Neuron (in vitro differentiated cells): Measurements from ENCODE around the gene SUPV3L1.

Experiments used
- H2AFZ ChIP-seq: one replicate; pipeline ENCODE4 v1.6.1; 2013; ENCODE audit warnings: low read depth, mild to moderate bottlenecking, inconsistent platforms, low read length, moderate library complexity
- H3K27me3 ChIP-seq: one replicate; pipeline ENCODE4 v1.6.1; 2013; ENCODE audit warnings: low read length; ENCODE audit not compliant: insufficient read depth
- H3K36me3 ChIP-seq: one replicate; pipeline ENCODE4 v1.6.1; 2013; ENCODE audit warnings: low read length; ENCODE audit not compliant: insufficient read depth
- H3K4me1 ChIP-seq: one replicate; pipeline ENCODE4 v1.6.1; 2013; ENCODE audit warnings: low read length; ENCODE audit not compliant: insufficient read depth
- H3K4me3 ChIP-seq: 2 replicates; pipeline ENCODE4 v1.5.1; 2013; ENCODE audit warnings: mild to moderate bottlenecking, low read length, moderate library complexity
- H3K9me3 ChIP-seq: one replicate; pipeline ENCODE4 v1.6.1; 2013; ENCODE audit warnings: low read length

Gene SUPV3L1

GRCh38 chr10:69211524-69211923 is 31.5 kb downstream of the SUPV3L1 start:
- no peak overlapping the region for H2AFZ ChIP-seq
- H3K4me1 ChIP-seq: peaks cover 10% of the 10 kb centered on the region
- no peak overlapping the region for H3K4me3 ChIP-seq
- peaks cover 25% of the 10 kb centered on the region for H3K36me3 ChIP-seq
- no peaks in the 10 kb centered on the region for H3K9me3 ChIP-seq
- no peaks in the 10 kb centered on the region for H3K27me3 ChIP-seq

- Histone ChIP-seq H3K4me3 (no peak overlapping the region), H3K9me3 (no peaks in the 10 kb centered on the region), H3K36me3 (peaks cover 7% of the 10 kb centered on the region), H3K4me1 (peaks cover 10% of the 10 kb centered on the region), H3K27me3 (no peaks in the 10 kb centered on the region), H2AFZ (no peak overlapping the region)
Observed at GRCh38 chr10:69213591-69214311, 33.7 kb downstream of the SUPV3L1 start.

- no peak overlapping the region for H3K4me3 ChIP-seq
- no peaks in the 10 kb centered on the region for H3K36me3 ChIP-seq
- peaks cover 10% of the 10 kb centered on the region for H3K4me1 ChIP-seq
- H3K27me3 ChIP-seq: no peaks in the 10 kb centered on the region
- H3K9me3 ChIP-seq: no peaks in the 10 kb centered on the region
- H2AFZ ChIP-seq: no peak overlapping the region
Observed at GRCh38 chr10:69214666-69215131, 34.7 kb downstream of the SUPV3L1 start.

- no peak overlapping the region for H2AFZ ChIP-seq
- H3K27me3 ChIP-seq: no peaks in the 10 kb centered on the region
- no peak overlapping the region for H3K4me3 ChIP-seq
- peaks cover 7% of the 10 kb centered on the region for H3K4me1 ChIP-seq
- no peaks in the 10 kb centered on the region for H3K36me3 ChIP-seq
- H3K9me3 ChIP-seq: no peaks in the 10 kb centered on the region
Observed at GRCh38 chr10:69215405-69216171, 35.6 kb downstream of the SUPV3L1 start.

- no peaks in the 10 kb centered on the region for H3K36me3 ChIP-seq
- no peak overlapping the region for H2AFZ ChIP-seq
- no peaks in the 10 kb centered on the region for H3K4me1 ChIP-seq
- H3K9me3 ChIP-seq: no peaks in the 10 kb centered on the region
- H3K27me3 ChIP-seq: no peaks in the 10 kb centered on the region
- no peak overlapping the region for H3K4me3 ChIP-seq
Observed at GRCh38 chr10:69216577-69217118, 36.6 kb downstream of the SUPV3L1 start.

GRCh38 chr10:69217119-69217754 is 37.2 kb downstream of the SUPV3L1 start:
- H3K27me3 ChIP-seq: no peaks in the 10 kb centered on the region
- no peak overlapping the region for H2AFZ ChIP-seq
- H3K36me3 ChIP-seq: no peaks in the 10 kb centered on the region
- no peaks in the 10 kb centered on the region for H3K9me3 ChIP-seq
- no peaks in the 10 kb centered on the region for H3K4me1 ChIP-seq
- H3K4me3 ChIP-seq: no peak overlapping the region

GRCh38 chr10:69218831-69219230 is 38.8 kb downstream of the SUPV3L1 start:
- no peaks in the 10 kb centered on the region for H3K36me3 ChIP-seq
- H2AFZ ChIP-seq: no peak overlapping the region
- no peak overlapping the region for H3K4me3 ChIP-seq
- no peaks in the 10 kb centered on the region for H3K4me1 ChIP-seq
- H3K9me3 ChIP-seq: no peaks in the 10 kb centered on the region
- H3K27me3 ChIP-seq: no peaks in the 10 kb centered on the region

- H3K4me3 ChIP-seq: no peak within 1 kb of the TSS
- H3K36me3 ChIP-seq: no peaks in the 10 kb centered on the region
- no peaks in the 10 kb centered on the region for H3K4me1 ChIP-seq
- no peaks in the 10 kb centered on the region for H3K9me3 ChIP-seq
- H2AFZ ChIP-seq: no peak within 1 kb of the TSS
- H3K27me3 ChIP-seq: no peaks in the 10 kb centered on the region
Observed at GRCh38 chr10:69220041-69220451, 40.0 kb downstream of the SUPV3L1 start, which contains the start of gene HKDC1. Gene HKDC1 (plus strand): TSS chr10:69220332. CDS start chr10:69220436, 104 bp downstream.

- H3K4me3 ChIP-seq: no peak overlapping the region
- no peaks in the 10 kb centered on the region for H3K9me3 ChIP-seq
- H3K27me3 ChIP-seq: no peaks in the 10 kb centered on the region
- no peak overlapping the region for H2AFZ ChIP-seq
- no peaks in the 10 kb centered on the region for H3K4me1 ChIP-seq
- no peaks in the 10 kb centered on the region for H3K36me3 ChIP-seq
Observed at GRCh38 chr10:69220507-69220906, 40.5 kb downstream of the SUPV3L1 start.

GRCh38 chr10:69222157-69223027 is 42.4 kb downstream of the SUPV3L1 start:
- no peaks in the 10 kb centered on the region for H3K9me3 ChIP-seq
- peaks cover 7% of the 10 kb centered on the region for H3K27me3 ChIP-seq
- H2AFZ ChIP-seq: no peak overlapping the region
- no peaks in the 10 kb centered on the region for H3K4me1 ChIP-seq
- no peak overlapping the region for H3K4me3 ChIP-seq
- no peaks in the 10 kb centered on the region for H3K36me3 ChIP-seq

GRCh38 chr10:69223028-69223342 is 43.0 kb downstream of the SUPV3L1 start:
- H2AFZ ChIP-seq: no peak overlapping the region
- H3K36me3 ChIP-seq: no peaks in the 10 kb centered on the region
- no peaks in the 10 kb centered on the region for H3K9me3 ChIP-seq
- peaks cover 7% of the 10 kb centered on the region for H3K27me3 ChIP-seq
- H3K4me3 ChIP-seq: no peak overlapping the region
- H3K4me1 ChIP-seq: no peaks in the 10 kb centered on the region

GRCh38 chr10:69224862-69225657 is 45.0 kb downstream of the SUPV3L1 start:
- no peak overlapping the region for H3K4me3 ChIP-seq
- no peaks in the 10 kb centered on the region for H3K36me3 ChIP-seq
- H3K4me1 ChIP-seq: no peaks in the 10 kb centered on the region
- H3K9me3 ChIP-seq: no peaks in the 10 kb centered on the region
- no peak overlapping the region for H2AFZ ChIP-seq
- peaks cover 7% of the 10 kb centered on the region for H3K27me3 ChIP-seq
